GM18508 (cell line): ENCODE data around the gene ZC3H18.

Source experiments
- ATAC-seq: cut with Tn5 transposase; IDR thresholded peaks from one replicate; pipeline ENCODE4 v1.9.1; 2021; ENCODE audit warnings: moderate number of reproducible peaks; ENCODE audit not compliant: insufficient read depth, unreplicated experiment

The ZC3H18 gene

GRCh38 chr16:88532434-88533241, 37.6 kb upstream of the ZC3H18 start:
- ATAC-seq = no peak

- no peak for ATAC-seq
Measured at GRCh38 chr16:88533381-88533917, 36.8 kb upstream of the ZC3H18 start.

GRCh38 chr16:88533932-88534637, 36.1 kb upstream of the ZC3H18 start:
- no peak for ATAC-seq

GRCh38 chr16:88534638-88535190, 35.5 kb upstream of the ZC3H18 start:
- no peak for ATAC-seq

GRCh38 chr16:88535191-88535856, 34.9 kb upstream of the ZC3H18 start:
- ATAC-seq = no peak

GRCh38 chr16:88535857-88536222, 34.4 kb upstream of the ZC3H18 start:
- no peak for ATAC-seq

GRCh38 chr16:88536510-88536909, 33.7 kb upstream of the ZC3H18 start:
- no peak for ATAC-seq

- ATAC-seq = no peak
Measured at GRCh38 chr16:88536971-88537751, 33.0 kb upstream of the ZC3H18 start.

- no peak for ATAC-seq
Measured at GRCh38 chr16:88537859-88538258, 32.3 kb upstream of the ZC3H18 start.

GRCh38 chr16:88538366-88539060, 31.7 kb upstream of the ZC3H18 start:
- ATAC-seq = no peak

GRCh38 chr16:88539261-88539651, 30.9 kb upstream of the ZC3H18 start:
- ATAC-seq = no peak

GRCh38 chr16:88539652-88540345, 30.4 kb upstream of the ZC3H18 start:
- no peak for ATAC-seq

- no peak for ATAC-seq
Measured at GRCh38 chr16:88540346-88540977, 29.7 kb upstream of the ZC3H18 start.

GRCh38 chr16:88541831-88542616, 28.2 kb upstream of the ZC3H18 start:
- ATAC-seq = no peak

- no peak for ATAC-seq
Measured at GRCh38 chr16:88543230-88543813, 26.9 kb upstream of the ZC3H18 start.

GRCh38 chr16:88545781-88546180, 24.4 kb upstream of the ZC3H18 start:
- no peak for ATAC-seq
